K562 (cell line): Measurements from ENCODE around the gene TPGS2. TPM values are rescaled to one million over a fixed set of nuclear protein-coding genes. Genes with fewer than 3 reads are reported as not detected.

ENCODE experiments used
- EWSR1 ChIP-seq: fragments of 450-650 bp; IDR thresholded peaks from 2 replicates; pipeline ENCODE4 v1.6.1; 2018; ENCODE audit warnings: borderline replicate concordance, mild to moderate bottlenecking, low read depth, moderate library complexity; ENCODE audit not compliant: partially characterized antibody
- SMARCA5 ChIP-seq: fragments of 450-650 bp; IDR thresholded peaks from 2 replicates; pipeline ENCODE4 v1.6.1; 2016
- TAF9B ChIP-seq: fragments of 450-650 bp; IDR thresholded peaks from 2 replicates; pipeline ENCODE4 v1.6.1; 2018; ENCODE audit warnings: mild to moderate bottlenecking; ENCODE audit not compliant: partially characterized antibody
- TRIM25 ChIP-seq: fragments of 450-650 bp; IDR thresholded peaks from 2 replicates; pipeline ENCODE4 v1.7.0; 2016; ENCODE audit warnings: borderline replicate concordance
- ZBTB43 ChIP-seq: sonication (generic); formaldehyde crosslinking; IDR thresholded peaks from 2 replicates; pipeline ENCODE4 v1.8.0; 2023; ENCODE audit warnings: mild to moderate bottlenecking, missing genetic modification reagents
- ZEB2 ChIP-seq: fragments of 450-650 bp; IDR thresholded peaks from 2 replicates; pipeline ENCODE4 v1.6.1; 2016
- polyA plus RNA-seq, 8 experiments: library from polyadenylated mRNA; depleted of rRNA in 4 of 8; stranded (reverse) in 5 of 8; unstranded in 3 of 8; fragments of >200 nt; fragmentation: Nextera tagmentation in 2 of 8; fragmentation: Illumina TruSeq in 1 of 8; extraction: Ambion mirVana in 2 of 8; extraction: Trizol in 1 of 8; gene quantifications; 2 replicates each; pipeline versions ENCODE4 v1.2.1 to v1.2.3, GENCODE V29; 2011 to 2014; ENCODE audit warnings: inconsistent platforms in 1 of 8, missing spikeins in 1 of 8
- total RNA-seq, 7 experiments: library from RNA; depleted of rRNA in 6 of 7; stranded (reverse); fragments of >200 nt in 6 of 7; fragmentation: Illumina TruSeq in 2 of 7; extraction: Trizol in 2 of 7; gene quantifications; 2 replicates each; pipeline versions ENCODE4 v1.2.1 to v1.2.3, GENCODE V29; 2011 to 2021; ENCODE audit warnings: low replicate concordance in 1 of 7
- TF ChIP-seq, protein P1 (sequence below): fragments of 450-650 bp; IDR thresholded peaks from 2 replicates; pipeline ENCODE4 v1.6.1; 2016; ENCODE audit warnings: mild to moderate bottlenecking, moderate library complexity
- TF ChIP-seq, protein P2 (sequence below), 2 experiments: fragments of 450-650 bp in 1 of 2; sonication (generic) in 1 of 2; formaldehyde crosslinking; conservative IDR thresholded peaks; 2 replicates each; pipeline versions ENCODE4 v1.4.0 to v1.8.1; 2020 to 2022; ENCODE audit warnings: mild to moderate bottlenecking in 1 of 2, missing genetic modification reagents in 1 of 2
- TF ChIP-seq, protein P3 (sequence below), 2 experiments: fragments of 250-450 bp in 1 of 2; fragments of 450-650 bp in 1 of 2; sonication (Bioruptor Pico) in 1 of 2; IDR thresholded peaks; 2 replicates each; pipeline versions ENCODE4 v1.6.1 to v1.8.0; 2016 to 2021; ENCODE audit warnings: mild to moderate bottlenecking in 2 of 2, moderate library complexity in 2 of 2, missing compliant biosample characterization in 1 of 2, missing genetic modification characterization in 1 of 2

The TPGS2 gene
- total and polyA plus RNA-seq, 9 of the 15 experiments (the other 6 are each of a cell fraction or from before 2014, with no cell fraction given) = 94.2 to 449 (median 134) TPM

- TF ChIP-seq, protein P1, sequence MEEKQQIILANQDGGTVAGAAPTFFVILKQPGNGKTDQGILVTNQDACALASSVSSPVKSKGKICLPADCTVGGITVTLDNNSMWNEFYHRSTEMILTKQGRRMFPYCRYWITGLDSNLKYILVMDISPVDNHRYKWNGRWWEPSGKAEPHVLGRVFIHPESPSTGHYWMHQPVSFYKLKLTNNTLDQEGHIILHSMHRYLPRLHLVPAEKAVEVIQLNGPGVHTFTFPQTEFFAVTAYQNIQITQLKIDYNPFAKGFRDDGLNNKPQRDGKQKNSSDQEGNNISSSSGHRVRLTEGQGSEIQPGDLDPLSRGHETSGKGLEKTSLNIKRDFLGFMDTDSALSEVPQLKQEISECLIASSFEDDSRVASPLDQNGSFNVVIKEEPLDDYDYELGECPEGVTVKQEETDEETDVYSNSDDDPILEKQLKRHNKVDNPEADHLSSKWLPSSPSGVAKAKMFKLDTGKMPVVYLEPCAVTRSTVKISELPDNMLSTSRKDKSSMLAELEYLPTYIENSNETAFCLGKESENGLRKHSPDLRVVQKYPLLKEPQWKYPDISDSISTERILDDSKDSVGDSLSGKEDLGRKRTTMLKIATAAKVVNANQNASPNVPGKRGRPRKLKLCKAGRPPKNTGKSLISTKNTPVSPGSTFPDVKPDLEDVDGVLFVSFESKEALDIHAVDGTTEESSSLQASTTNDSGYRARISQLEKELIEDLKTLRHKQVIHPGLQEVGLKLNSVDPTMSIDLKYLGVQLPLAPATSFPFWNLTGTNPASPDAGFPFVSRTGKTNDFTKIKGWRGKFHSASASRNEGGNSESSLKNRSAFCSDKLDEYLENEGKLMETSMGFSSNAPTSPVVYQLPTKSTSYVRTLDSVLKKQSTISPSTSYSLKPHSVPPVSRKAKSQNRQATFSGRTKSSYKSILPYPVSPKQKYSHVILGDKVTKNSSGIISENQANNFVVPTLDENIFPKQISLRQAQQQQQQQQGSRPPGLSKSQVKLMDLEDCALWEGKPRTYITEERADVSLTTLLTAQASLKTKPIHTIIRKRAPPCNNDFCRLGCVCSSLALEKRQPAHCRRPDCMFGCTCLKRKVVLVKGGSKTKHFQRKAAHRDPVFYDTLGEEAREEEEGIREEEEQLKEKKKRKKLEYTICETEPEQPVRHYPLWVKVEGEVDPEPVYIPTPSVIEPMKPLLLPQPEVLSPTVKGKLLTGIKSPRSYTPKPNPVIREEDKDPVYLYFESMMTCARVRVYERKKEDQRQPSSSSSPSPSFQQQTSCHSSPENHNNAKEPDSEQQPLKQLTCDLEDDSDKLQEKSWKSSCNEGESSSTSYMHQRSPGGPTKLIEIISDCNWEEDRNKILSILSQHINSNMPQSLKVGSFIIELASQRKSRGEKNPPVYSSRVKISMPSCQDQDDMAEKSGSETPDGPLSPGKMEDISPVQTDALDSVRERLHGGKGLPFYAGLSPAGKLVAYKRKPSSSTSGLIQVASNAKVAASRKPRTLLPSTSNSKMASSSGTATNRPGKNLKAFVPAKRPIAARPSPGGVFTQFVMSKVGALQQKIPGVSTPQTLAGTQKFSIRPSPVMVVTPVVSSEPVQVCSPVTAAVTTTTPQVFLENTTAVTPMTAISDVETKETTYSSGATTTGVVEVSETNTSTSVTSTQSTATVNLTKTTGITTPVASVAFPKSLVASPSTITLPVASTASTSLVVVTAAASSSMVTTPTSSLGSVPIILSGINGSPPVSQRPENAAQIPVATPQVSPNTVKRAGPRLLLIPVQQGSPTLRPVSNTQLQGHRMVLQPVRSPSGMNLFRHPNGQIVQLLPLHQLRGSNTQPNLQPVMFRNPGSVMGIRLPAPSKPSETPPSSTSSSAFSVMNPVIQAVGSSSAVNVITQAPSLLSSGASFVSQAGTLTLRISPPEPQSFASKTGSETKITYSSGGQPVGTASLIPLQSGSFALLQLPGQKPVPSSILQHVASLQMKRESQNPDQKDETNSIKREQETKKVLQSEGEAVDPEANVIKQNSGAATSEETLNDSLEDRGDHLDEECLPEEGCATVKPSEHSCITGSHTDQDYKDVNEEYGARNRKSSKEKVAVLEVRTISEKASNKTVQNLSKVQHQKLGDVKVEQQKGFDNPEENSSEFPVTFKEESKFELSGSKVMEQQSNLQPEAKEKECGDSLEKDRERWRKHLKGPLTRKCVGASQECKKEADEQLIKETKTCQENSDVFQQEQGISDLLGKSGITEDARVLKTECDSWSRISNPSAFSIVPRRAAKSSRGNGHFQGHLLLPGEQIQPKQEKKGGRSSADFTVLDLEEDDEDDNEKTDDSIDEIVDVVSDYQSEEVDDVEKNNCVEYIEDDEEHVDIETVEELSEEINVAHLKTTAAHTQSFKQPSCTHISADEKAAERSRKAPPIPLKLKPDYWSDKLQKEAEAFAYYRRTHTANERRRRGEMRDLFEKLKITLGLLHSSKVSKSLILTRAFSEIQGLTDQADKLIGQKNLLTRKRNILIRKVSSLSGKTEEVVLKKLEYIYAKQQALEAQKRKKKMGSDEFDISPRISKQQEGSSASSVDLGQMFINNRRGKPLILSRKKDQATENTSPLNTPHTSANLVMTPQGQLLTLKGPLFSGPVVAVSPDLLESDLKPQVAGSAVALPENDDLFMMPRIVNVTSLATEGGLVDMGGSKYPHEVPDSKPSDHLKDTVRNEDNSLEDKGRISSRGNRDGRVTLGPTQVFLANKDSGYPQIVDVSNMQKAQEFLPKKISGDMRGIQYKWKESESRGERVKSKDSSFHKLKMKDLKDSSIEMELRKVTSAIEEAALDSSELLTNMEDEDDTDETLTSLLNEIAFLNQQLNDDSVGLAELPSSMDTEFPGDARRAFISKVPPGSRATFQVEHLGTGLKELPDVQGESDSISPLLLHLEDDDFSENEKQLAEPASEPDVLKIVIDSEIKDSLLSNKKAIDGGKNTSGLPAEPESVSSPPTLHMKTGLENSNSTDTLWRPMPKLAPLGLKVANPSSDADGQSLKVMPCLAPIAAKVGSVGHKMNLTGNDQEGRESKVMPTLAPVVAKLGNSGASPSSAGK = peak; percentile 24; the same call in 1 of the 2 replicates
- TF ChIP-seq TRIM25 (no peak), ZBTB43 (CRISPR knock-in tag) (no peak), ZEB2 (0 out of 2 replicates have a peak, but pooled peaks have one; percentile 46), SMARCA5 (peak; percentile 11; the same call in 1 of the 2 replicates), TAF9B (peak; percentile 11), EWSR1 (no peak)
- TF ChIP-seq, protein P2, sequence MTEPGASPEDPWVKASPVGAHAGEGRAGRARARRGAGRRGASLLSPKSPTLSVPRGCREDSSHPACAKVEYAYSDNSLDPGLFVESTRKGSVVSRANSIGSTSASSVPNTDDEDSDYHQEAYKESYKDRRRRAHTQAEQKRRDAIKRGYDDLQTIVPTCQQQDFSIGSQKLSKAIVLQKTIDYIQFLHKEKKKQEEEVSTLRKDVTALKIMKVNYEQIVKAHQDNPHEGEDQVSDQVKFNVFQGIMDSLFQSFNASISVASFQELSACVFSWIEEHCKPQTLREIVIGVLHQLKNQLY (CRISPR knock-in tag; conservative IDR thresholded peaks at IDR 0.05) = peak; percentile 69 to 82; a peak in 1 of 4 replicates
- TF ChIP-seq, protein P3, sequence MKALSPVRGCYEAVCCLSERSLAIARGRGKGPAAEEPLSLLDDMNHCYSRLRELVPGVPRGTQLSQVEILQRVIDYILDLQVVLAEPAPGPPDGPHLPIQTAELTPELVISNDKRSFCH (CRISPR knock-in tag; IDR thresholded peaks at IDR 0.05) = 0 out of 2 replicates have a peak, but pooled peaks have one; percentile 17
- TF ChIP-seq, protein P3 (tag; IDR thresholded peaks at IDR 0.05) = no peak
These were observed 758 bp upstream of the TPGS2 start (continued) for GRCh38 chr18:36829362-36830157.
